OCI-LY1 (cell line): ENCODE results near the gene HSPD1.

Experiments used
- EZH2 ChIP-seq: fragments of 200-600 bp; sonication (generic), shearing (Covaris generic); IDR thresholded peaks from 2 replicates; pipeline ENCODE4 v1.8.0; 2017; ENCODE audit warnings: borderline replicate concordance, mixed run types, mild to moderate bottlenecking, antibody characterized with exemption, low read length, moderate library complexity, mixed read lengths
- TF ChIP-seq, protein P1 (sequence below): fragments of 200-600 bp; sonication (generic), shearing (Covaris generic); IDR thresholded peaks from 2 replicates; pipeline ENCODE4 v1.5.1; 2017; ENCODE audit warnings: mild to moderate bottlenecking, antibody characterized with exemption, low read length, moderate library complexity, mixed read lengths

DNA sequence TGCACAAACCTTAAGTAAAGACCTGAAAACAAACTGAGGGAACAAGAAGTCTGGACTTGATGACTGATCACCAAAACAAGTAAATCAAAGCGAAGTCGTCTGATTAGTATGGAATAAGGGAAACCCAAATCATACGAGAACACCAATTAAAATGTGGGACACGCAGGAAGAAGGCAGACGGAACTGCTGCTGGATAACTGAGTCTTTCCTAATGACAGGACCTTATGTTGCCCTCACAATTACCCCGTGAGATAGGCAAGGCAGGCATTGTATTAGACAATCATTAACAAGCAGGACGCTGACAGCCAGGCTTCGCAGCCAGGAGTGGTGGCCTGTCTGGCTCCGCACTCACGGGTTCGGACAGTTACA, 46.9 kb downstream of the HSPD1 start:
- no peak for TF ChIP-seq EZH2
- TF ChIP-seq, protein P1, sequence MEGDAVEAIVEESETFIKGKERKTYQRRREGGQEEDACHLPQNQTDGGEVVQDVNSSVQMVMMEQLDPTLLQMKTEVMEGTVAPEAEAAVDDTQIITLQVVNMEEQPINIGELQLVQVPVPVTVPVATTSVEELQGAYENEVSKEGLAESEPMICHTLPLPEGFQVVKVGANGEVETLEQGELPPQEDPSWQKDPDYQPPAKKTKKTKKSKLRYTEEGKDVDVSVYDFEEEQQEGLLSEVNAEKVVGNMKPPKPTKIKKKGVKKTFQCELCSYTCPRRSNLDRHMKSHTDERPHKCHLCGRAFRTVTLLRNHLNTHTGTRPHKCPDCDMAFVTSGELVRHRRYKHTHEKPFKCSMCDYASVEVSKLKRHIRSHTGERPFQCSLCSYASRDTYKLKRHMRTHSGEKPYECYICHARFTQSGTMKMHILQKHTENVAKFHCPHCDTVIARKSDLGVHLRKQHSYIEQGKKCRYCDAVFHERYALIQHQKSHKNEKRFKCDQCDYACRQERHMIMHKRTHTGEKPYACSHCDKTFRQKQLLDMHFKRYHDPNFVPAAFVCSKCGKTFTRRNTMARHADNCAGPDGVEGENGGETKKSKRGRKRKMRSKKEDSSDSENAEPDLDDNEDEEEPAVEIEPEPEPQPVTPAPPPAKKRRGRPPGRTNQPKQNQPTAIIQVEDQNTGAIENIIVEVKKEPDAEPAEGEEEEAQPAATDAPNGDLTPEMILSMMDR, result no peak
